ENCODE data around the gene CORO7. TPM values are rescaled to one million over a fixed set of nuclear protein-coding genes. Genes with fewer than 3 reads are reported as not detected.

Gene CORO7
- total RNA-seq, 4 donors from 2014 or later, result 46.8 to 330 (median 58.1) TPM

DNA sequence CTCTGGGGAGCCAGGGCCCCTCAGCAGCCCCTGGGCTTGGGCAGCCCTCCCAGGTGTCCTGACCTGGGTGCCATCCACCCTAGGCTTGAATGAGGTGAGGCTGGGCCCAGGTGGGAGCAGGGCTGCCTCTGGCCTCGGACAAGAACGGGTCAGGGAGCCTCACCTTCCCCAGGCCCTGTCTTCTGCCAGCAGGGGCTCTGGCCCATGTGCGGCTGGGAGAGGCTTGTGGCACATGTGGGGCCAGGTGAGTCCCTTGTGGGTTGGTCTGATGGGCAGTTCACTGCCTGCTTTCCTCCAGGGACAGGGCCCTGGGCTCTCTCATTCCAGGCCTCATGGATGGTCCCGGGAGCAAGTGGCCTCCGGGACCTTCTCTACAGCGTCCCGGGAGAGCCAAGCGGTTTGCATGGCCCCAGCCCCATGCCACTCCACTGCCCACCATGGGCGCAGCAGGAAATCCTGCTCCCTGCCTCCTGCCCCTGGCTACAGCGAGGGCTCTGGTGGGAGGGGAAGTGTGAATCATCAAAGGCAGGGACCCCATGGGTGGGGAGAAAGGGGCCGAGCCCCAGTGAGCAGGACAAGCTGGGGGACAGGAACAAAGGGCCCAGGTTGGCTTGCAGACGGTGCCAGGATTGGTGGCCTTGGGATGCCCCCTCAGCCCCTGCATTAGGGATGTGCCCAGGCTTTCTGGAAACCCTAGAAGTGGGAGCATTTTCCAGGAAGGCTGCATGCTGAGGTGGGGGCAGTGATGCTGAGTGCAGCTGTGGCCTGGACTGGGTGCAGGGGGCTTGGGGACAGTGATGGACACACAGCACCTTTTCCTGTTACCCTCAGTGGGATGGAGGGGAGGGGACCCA is 32.6 kb downstream of the CORO7 start:
- WGBS, 2 donors (ENCODE audit: low coverage in 1 of 2), result 92% methylated on average over 12 of the region's 12 CpGs; no CpG with 5 or more reads in 1 of the 2 donors
- intact Hi-C loops (cut with DNase I; ENCODE audit: low total_unique reads) (no loop called here), in situ Hi-C loops (cut with MboI; ENCODE audit: low pct_ligation_motif_present in 1 of 4, low pct_unique_long_range_greater_than_20kb in 1 of 4, low sequenced_read_pairs in 3 of 4) (no loop called here)
- no peak overlapping the region for H3K27ac ChIP-seq
- DNase-seq, result no peak
- H3K36me3 ChIP-seq, result no peaks in the 10 kb centered on the region
- peaks cover 0 to 5% (median 0%) of the 10 kb centered on the region in 4 donors for H3K4me1 ChIP-seq
- no peaks in the 10 kb centered on the region for H3K27me3 ChIP-seq
- no peak for TF ChIP-seq EP300 (IDR thresholded peaks at IDR 0.05; ENCODE audit: low read depth)
- TF ChIP-seq POLR2A (IDR thresholded peaks at IDR 0.05), result no peak
- TF ChIP-seq POLR2AphosphoS5 (IDR thresholded peaks at IDR 0.05), result no peak
- TF ChIP-seq, protein P1, sequence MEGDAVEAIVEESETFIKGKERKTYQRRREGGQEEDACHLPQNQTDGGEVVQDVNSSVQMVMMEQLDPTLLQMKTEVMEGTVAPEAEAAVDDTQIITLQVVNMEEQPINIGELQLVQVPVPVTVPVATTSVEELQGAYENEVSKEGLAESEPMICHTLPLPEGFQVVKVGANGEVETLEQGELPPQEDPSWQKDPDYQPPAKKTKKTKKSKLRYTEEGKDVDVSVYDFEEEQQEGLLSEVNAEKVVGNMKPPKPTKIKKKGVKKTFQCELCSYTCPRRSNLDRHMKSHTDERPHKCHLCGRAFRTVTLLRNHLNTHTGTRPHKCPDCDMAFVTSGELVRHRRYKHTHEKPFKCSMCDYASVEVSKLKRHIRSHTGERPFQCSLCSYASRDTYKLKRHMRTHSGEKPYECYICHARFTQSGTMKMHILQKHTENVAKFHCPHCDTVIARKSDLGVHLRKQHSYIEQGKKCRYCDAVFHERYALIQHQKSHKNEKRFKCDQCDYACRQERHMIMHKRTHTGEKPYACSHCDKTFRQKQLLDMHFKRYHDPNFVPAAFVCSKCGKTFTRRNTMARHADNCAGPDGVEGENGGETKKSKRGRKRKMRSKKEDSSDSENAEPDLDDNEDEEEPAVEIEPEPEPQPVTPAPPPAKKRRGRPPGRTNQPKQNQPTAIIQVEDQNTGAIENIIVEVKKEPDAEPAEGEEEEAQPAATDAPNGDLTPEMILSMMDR (IDR thresholded peaks at IDR 0.05), result no peak
- H3K4me3 ChIP-seq, result no peak overlapping the region
- no peaks in the 10 kb centered on the region for H3K9me3 ChIP-seq

- Histone ChIP-seq H3K4me3 (no peak overlapping the region), H3K27ac (no peak overlapping the region), H3K27me3 (no peaks in the 10 kb centered on the region), H3K4me1 (peaks cover 0 to 7% (median 2%) of the 10 kb centered on the region in 4 donors), H3K9me3 (no peaks in the 10 kb centered on the region), H3K36me3 (no peaks in the 10 kb centered on the region)
- no peak for DNase-seq
- intact Hi-C loops (cut with DNase I; ENCODE audit: low total_unique reads), result no loop called here
- in situ Hi-C loops (cut with MboI; ENCODE audit: low pct_ligation_motif_present in 1 of 4, low pct_unique_long_range_greater_than_20kb in 1 of 4, low sequenced_read_pairs in 3 of 4), result no loop called here
- TF ChIP-seq POLR2A (IDR thresholded peaks at IDR 0.05) (no peak), EP300 (IDR thresholded peaks at IDR 0.05; ENCODE audit: low read depth) (no peak), POLR2AphosphoS5 (IDR thresholded peaks at IDR 0.05) (no peak)
- TF ChIP-seq, protein P1 (IDR thresholded peaks at IDR 0.05), result no peak
- 95% methylated on average over 21 of the region's 21 CpGs; no CpG with 5 or more reads in 1 of the 2 donors for WGBS, 2 donors (ENCODE audit: low coverage in 1 of 2)
These were observed 33.5 kb downstream of the CORO7 start for GRCh38 chr16:4382795-4383357.

DNA sequence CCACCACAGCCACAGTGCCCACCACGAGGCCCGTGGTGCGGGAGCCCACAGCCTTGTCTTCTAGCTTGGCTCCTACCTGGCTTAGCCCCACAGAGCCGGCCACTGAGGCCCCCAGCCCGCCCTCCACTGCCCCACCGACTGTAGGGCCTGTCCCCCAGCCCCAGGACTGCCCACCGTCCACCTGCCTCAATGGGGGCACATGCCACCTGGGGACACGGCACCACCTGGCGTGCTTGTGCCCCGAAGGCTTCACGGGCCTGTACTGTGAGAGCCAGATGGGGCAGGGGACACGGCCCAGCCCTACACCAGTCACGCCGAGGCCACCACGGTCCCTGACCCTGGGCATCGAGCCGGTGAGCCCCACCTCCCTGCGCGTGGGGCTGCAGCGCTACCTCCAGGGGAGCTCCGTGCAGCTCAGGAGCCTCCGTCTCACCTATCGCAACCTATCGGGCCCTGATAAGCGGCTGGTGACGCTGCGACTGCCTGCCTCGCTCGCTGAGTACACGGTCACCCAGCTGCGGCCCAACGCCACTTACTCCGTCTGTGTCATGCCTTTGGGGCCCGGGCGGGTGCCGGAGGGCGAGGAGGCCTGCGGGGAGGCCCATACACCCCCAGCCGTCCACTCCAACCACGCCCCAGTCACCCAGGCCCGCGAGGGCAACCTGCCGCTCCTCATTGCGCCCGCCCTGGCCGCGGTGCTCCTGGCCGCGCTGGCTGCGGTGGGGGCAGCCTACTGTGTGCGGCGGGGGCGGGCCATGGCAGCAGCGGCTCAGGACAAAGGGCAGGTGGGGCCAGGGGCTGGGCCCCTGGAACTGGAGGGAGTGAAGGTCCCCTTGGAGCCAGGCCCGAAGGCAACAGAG is 34.2 kb downstream of the CORO7 start:
- no peak overlapping the region for H3K27ac ChIP-seq
- intact Hi-C loops (cut with DNase I; ENCODE audit: low total_unique reads), result no loop called here
- in situ Hi-C loops (cut with MboI; ENCODE audit: low pct_ligation_motif_present in 1 of 4, low pct_unique_long_range_greater_than_20kb in 1 of 4, low sequenced_read_pairs in 3 of 4), result no loop called here
- no peak for TF ChIP-seq POLR2A (IDR thresholded peaks at IDR 0.05)
- TF ChIP-seq, protein P1 (IDR thresholded peaks at IDR 0.05), result no peak
- TF ChIP-seq POLR2AphosphoS5 (IDR thresholded peaks at IDR 0.05), result no peak
- no peak for TF ChIP-seq EP300 (IDR thresholded peaks at IDR 0.05; ENCODE audit: low read depth)
- H3K27me3 ChIP-seq, result no peaks in the 10 kb centered on the region
- no peak overlapping the region for H3K4me3 ChIP-seq
- no peaks in the 10 kb centered on the region for H3K9me3 ChIP-seq
- H3K36me3 ChIP-seq, result no peaks in the 10 kb centered on the region
- peaks cover 4 to 14% (median 7%) of the 10 kb centered on the region in 4 donors for H3K4me1 ChIP-seq
- no peak for DNase-seq
- 89% methylated on average over 29 of the region's 55 CpGs; no CpG with 5 or more reads in 1 of the 2 donors for WGBS, 2 donors (ENCODE audit: low coverage in 1 of 2)

Measured in transverse colon (tissue), 4 donors.